GM23338 (cell line): ENCODE measurements around the gene FBXO15. TPM values are rescaled to one million over a fixed set of nuclear protein-coding genes. Genes with fewer than 3 reads are reported as not detected.

Source experiments
- ATAC-seq: fragments of 200-7000 bp; cut with Tn5 transposase; 3 replicates; pipeline ENCODE4 v1.9.1; 2020
- DNase-seq: peaks from one replicate; pipeline ENCODE4 v3.0.0-alpha.2; 2015; ENCODE audit warnings: low spot score
- H2AFZ ChIP-seq: fragments of 200-600 bp; sonication (generic); 2 replicates; pipeline ENCODE4 v1.8.0; 2016; ENCODE audit warnings: antibody characterized with exemption, mild to moderate bottlenecking, moderate library complexity
- H3F3A ChIP-seq: fragments of 200-600 bp; sonication (generic); replicated peaks from 2 replicates; pipeline ENCODE4 v1.8.0; 2017; ENCODE audit warnings: antibody characterized with exemption, mixed run types, low read depth
- H3K27ac ChIP-seq: fragments of 200-600 bp; sonication (generic); 2 replicates; pipeline ENCODE4 v1.6.1; 2016; ENCODE audit warnings: low read depth
- H3K27me3 ChIP-seq: fragments of 200-600 bp; sonication (generic); 2 replicates; pipeline ENCODE4 v1.8.0; 2016; ENCODE audit warnings: mild to moderate bottlenecking, mixed run types, moderate library complexity; ENCODE audit not compliant: insufficient read depth
- H3K36me3 ChIP-seq: fragments of 200-600 bp; sonication (generic); 2 replicates; pipeline ENCODE4 v1.8.0; 2016; ENCODE audit warnings: mild to moderate bottlenecking; ENCODE audit not compliant: insufficient read depth
- H3K4me1 ChIP-seq: fragments of 200-600 bp; sonication (generic); 2 replicates; pipeline ENCODE4 v1.8.0; 2016; ENCODE audit warnings: mild to moderate bottlenecking, moderate library complexity; ENCODE audit not compliant: insufficient read depth
- H3K4me2 ChIP-seq: fragments of 200-600 bp; sonication (generic); 2 replicates; pipeline ENCODE4 v1.7.1; 2017; ENCODE audit warnings: mixed run types
- H3K4me3 ChIP-seq: fragments of 200-600 bp; sonication (generic); 2 replicates; pipeline ENCODE4 v1.6.1; 2016; ENCODE audit warnings: mixed run types
- H3K79me2 ChIP-seq: fragments of 200-600 bp; sonication (generic); replicated peaks from 2 replicates; pipeline ENCODE4 v1.8.0; 2017; ENCODE audit warnings: mild to moderate bottlenecking; ENCODE audit not compliant: insufficient read depth
- H3K9me2 ChIP-seq: fragments of 200-600 bp; sonication (generic); 2 replicates; pipeline ENCODE4 v1.8.0; 2017; ENCODE audit not compliant: insufficient read depth
- H4K20me1 ChIP-seq: fragments of 200-600 bp; sonication (generic); replicated peaks from 2 replicates; pipeline ENCODE4 v1.8.0; 2017; ENCODE audit warnings: mild to moderate bottlenecking; ENCODE audit not compliant: insufficient read depth
- H3K27ac Mint-ChIP-seq: 2 replicates; pipeline ENCODE4 v1.8.0; 2020; ENCODE audit warnings: inconsistent platforms, mild to moderate bottlenecking, moderate library complexity, mixed read lengths
- H3K27me3 Mint-ChIP-seq: 3 replicates; pipeline ENCODE4 v1.8.0; 2022; ENCODE audit warnings: low read depth, mild to moderate bottlenecking, moderate library complexity, mixed read lengths, inconsistent platforms; ENCODE audit not compliant: insufficient read depth, poor library complexity
- H3K36me3 Mint-ChIP-seq: 3 replicates; pipeline ENCODE4 v1.8.0; 2021; ENCODE audit warnings: low read depth, mild to moderate bottlenecking, inconsistent platforms, moderate library complexity, mixed read lengths
- H3K4me1 Mint-ChIP-seq: 3 replicates; pipeline ENCODE4 v1.8.0; 2020; ENCODE audit warnings: mild to moderate bottlenecking, inconsistent platforms, mixed read lengths
- H3K4me3 Mint-ChIP-seq: 3 replicates; pipeline ENCODE4 v1.8.0; 2021; ENCODE audit warnings: moderate library complexity, mild to moderate bottlenecking, inconsistent platforms, mixed read lengths
- H3K9me3 Mint-ChIP-seq: 3 replicates; pipeline ENCODE4 v1.8.0; 2020; ENCODE audit warnings: moderate library complexity, mild to moderate bottlenecking, inconsistent platforms, mixed read lengths
- CTCF ChIP-seq, 2 experiments: fragments of 200-600 bp in 1 of 2; sonication (generic) in 1 of 2; conservative IDR thresholded peaks; 2 replicates each; pipeline versions ENCODE4 v1.5.1 to v1.6.1; 2016 to 2017; ENCODE audit warnings: antibody characterized with exemption in 2 of 2, low read depth in 2 of 2, mild to moderate bottlenecking in 2 of 2, moderate library complexity in 1 of 2
- ETS1 ChIP-seq: IDR thresholded peaks from 2 replicates; pipeline ENCODE4 v1.6.1; 2016; ENCODE audit warnings: antibody characterized with exemption
- EZH2 ChIP-seq: fragments of 200-600 bp; sonication (generic); IDR thresholded peaks from one replicate; pipeline ENCODE4 v1.8.0; 2017; ENCODE audit warnings: antibody characterized with exemption, mild to moderate bottlenecking, low read depth; ENCODE audit not compliant: unreplicated experiment
- STAT1 ChIP-seq: IDR thresholded peaks from one replicate; pipeline ENCODE4 v1.6.1; 2016; ENCODE audit warnings: antibody characterized with exemption; ENCODE audit not compliant: unreplicated experiment
- ZNF114 ChIP-seq: fragments of 250-450 bp; sonication (Bioruptor Pico); IDR thresholded peaks from 2 replicates; pipeline ENCODE4 v1.5.0; 2020; ENCODE audit warnings: mild to moderate bottlenecking, moderate library complexity
- ZNF331 ChIP-seq: fragments of 250-450 bp; sonication (Bioruptor Pico); IDR thresholded peaks from 2 replicates; pipeline ENCODE4 v1.5.0; 2020; ENCODE audit warnings: low read depth, mild to moderate bottlenecking, moderate library complexity
- ZNF462 ChIP-seq: fragments of 250-450 bp; sonication (Bioruptor Pico); IDR thresholded peaks from 2 replicates; pipeline ENCODE4 v1.5.0; 2020; ENCODE audit warnings: mild to moderate bottlenecking, moderate library complexity
- polyA plus RNA-seq: library from polyadenylated mRNA; unstranded; fragments of >200 nt; fragmentation: Nextera tagmentation; extraction: Ambion mirVana; gene quantifications from 2 replicates; pipeline ENCODE4 v1.2.1, GENCODE V29; 2016
- total RNA-seq: library from RNA; depleted of rRNA; stranded (reverse); fragments of >200 nt; shearing (Covaris generic); gene quantifications from 2 replicates; pipeline ENCODE4 v1.2.3, GENCODE V29; 2014

Gene FBXO15
- total and polyA plus RNA-seq, 2 experiments from 2014 or later: 0.21 to 0.53 TPM

GRCh38 chr18:74108460-74108859, 39.2 kb downstream of the FBXO15 start:
- Histone ChIP-seq H4K20me1 (no peaks in the 10 kb centered on the region), H3K4me3 (no peak overlapping the region), H3K79me2 (no peaks in the 10 kb centered on the region), H3K9me2 (no peaks in the 10 kb centered on the region), H3K4me1 (peaks cover 2% of the 10 kb centered on the region), H2AFZ (no peak overlapping the region), H3K36me3 (peaks cover 6% of the 10 kb centered on the region; the same call in 1 of the 2 replicates), H3K27ac (no peak overlapping the region), H3K27me3 (no peaks in the 10 kb centered on the region), H3F3A (no peaks in the 10 kb centered on the region), H3K4me2 (no peak overlapping the region)
- Mint-ChIP-seq H3K27me3 (no peaks in the 10 kb centered on the region), H3K9me3 (peaks cover 23% of the 10 kb centered on the region; the same call in 2 of the 3 replicates), H3K4me3 (no peak overlapping the region), H3K27ac (no peak overlapping the region), H3K4me1 (peaks cover under 1% of the 10 kb centered on the region; the same call in 2 of the 3 replicates), H3K36me3 (peaks cover 5% of the 10 kb centered on the region; the same call in 2 of the 3 replicates)
- no peak for DNase-seq
- ATAC-seq: no peak
- no peak for TF ChIP-seq ZNF462 (CRISPR knock-in tag)
- no peak for TF ChIP-seq STAT1

GRCh38 chr18:74097803-74098202, 49.8 kb downstream of the FBXO15 start:
- Mint-ChIP-seq H3K27me3 (no peaks in the 10 kb centered on the region), H3K4me1 (no peaks in the 10 kb centered on the region; the same call in 2 of the 3 replicates), H3K9me3 (peaks cover 6% of the 10 kb centered on the region; the same call in 2 of the 3 replicates), H3K27ac (no peak overlapping the region), H3K4me3 (no peak overlapping the region), H3K36me3 (no peaks in the 10 kb centered on the region; the same call in 2 of the 3 replicates)
- Histone ChIP-seq H3K9me2 (peaks cover 18% of the 10 kb centered on the region), H4K20me1 (no peaks in the 10 kb centered on the region), H3K36me3 (no peaks in the 10 kb centered on the region), H3K4me1 (no peaks in the 10 kb centered on the region), H3K79me2 (no peaks in the 10 kb centered on the region), H3K27ac (no peak overlapping the region), H3K27me3 (no peaks in the 10 kb centered on the region), H3F3A (no peaks in the 10 kb centered on the region), H2AFZ (no peak overlapping the region), H3K4me3 (no peak overlapping the region), H3K4me2 (no peak overlapping the region)
- DNase-seq: no peak
- TF ChIP-seq CTCF (conservative IDR thresholded peaks at IDR 0.05; ENCODE audit: low read depth in 2 of 2): no peak
- no peak for TF ChIP-seq ZNF114
- TF ChIP-seq STAT1: no peak
- TF ChIP-seq ZNF331 (CRISPR knock-in tag): no peak
- no peak for TF ChIP-seq EZH2
- no peak for TF ChIP-seq ETS1
- no peak for ATAC-seq
